Smooth muscle cell of trachea (primary cell): Measurements from ENCODE around the gene PATL2. TPM values are rescaled to one million over a fixed set of nuclear protein-coding genes. Genes with fewer than 3 reads are reported as not detected.

ENCODE experiments used
- total RNA-seq: library from RNA; depleted of rRNA; stranded (reverse); fragments of >200 nt; gene quantifications from 2 replicates; pipeline ENCODE4 v1.2.1, GENCODE V29; 2014

The PATL2 gene
- 1.2 and 1.3 TPM in 2 replicates for total RNA-seq

DNA sequence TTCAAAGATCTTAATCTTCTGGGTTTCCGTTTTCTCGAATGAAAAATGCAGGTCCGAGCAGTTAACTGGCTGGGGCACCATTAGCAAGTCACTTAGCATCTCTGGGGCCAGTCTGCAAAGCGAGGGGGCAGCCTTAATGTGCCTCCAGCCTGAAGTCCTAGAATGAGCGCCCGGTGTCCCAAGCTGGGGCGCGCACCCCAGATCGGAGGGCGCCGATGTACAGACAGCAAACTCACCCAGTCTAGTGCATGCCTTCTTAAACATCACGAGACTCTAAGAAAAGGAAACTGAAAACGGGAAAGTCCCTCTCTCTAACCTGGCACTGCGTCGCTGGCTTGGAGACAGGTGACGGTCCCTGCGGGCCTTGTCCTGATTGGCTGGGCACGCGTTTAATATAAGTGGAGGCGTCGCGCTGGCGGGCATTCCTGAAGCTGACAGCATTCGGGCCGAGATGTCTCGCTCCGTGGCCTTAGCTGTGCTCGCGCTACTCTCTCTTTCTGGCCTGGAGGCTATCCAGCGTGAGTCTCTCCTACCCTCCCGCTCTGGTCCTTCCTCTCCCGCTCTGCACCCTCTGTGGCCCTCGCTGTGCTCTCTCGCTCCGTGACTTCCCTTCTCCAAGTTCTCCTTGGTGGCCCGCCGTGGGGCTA, at the start of gene PATL2, which contains the start of gene B2M:
PATL2 (minus strand) TSS at position 228 of the 647 bp plus-strand sequence. CDS start 34,833 bp downstream, outside the sequence.
B2M (plus strand) TSS at position 422 of the 647 bp plus-strand sequence; CDS start at position 452, 30 bp downstream.

GRCh38 chr15:44736181-44736765, 25.1 kb upstream of the PATL2 start, which contains the start of gene TRIM69:
TSS of gene TRIM69 (plus strand) at chr15:44736528. CDS start at chr15:44736705, 177 bp downstream.

GRCh38 chr15:44663410-44664308, 47.5 kb downstream of the PATL2 start, which contains the start of gene SPG11:
TSS of gene SPG11 (minus strand) at chr15:44663662. CDS start at chr15:44663647, 15 bp downstream.

Other genes with a start within 250 kb of the PATL2 start
- 25.3 and 33.7 TPM in 2 replicates for gene EIF3J, start 174.2 kb downstream of the PATL2 start, total RNA-seq
- 103 and 126 TPM in 2 replicates for gene SPG11, start 47.7 kb downstream of the PATL2 start, total RNA-seq
- 2,721 and 2,931 TPM in 2 replicates for gene B2M, start 194 bp upstream of the PATL2 start, total RNA-seq
- gene TRIM69, start 25.2 kb upstream of the PATL2 start, total RNA-seq = 26.0 and 28.2 TPM in 2 replicates
- gene TERB2, start 245.4 kb upstream of the PATL2 start, total RNA-seq = not detected in 2 replicates